SK-N-MC (cell line): Measurements from ENCODE around the gene PRKCQ.

Experiments used
- EZH2 ChIP-seq: fragments of 200-600 bp; sonication (generic); IDR thresholded peaks from one replicate; pipeline ENCODE4 v1.6.1; 2017; ENCODE audit warnings: antibody characterized with exemption
- POLR2AphosphoS5 ChIP-seq: IDR thresholded peaks from 2 replicates; pipeline ENCODE4 v1.6.1; 2012; ENCODE audit warnings: mild to moderate bottlenecking, low read depth, low read length, borderline replicate concordance

GRCh38 chr10:6615971-6616370, 35.9 kb upstream of the PRKCQ start:
- TF ChIP-seq EZH2 (no peak), POLR2AphosphoS5 (no peak)
